Subcutaneous adipose tissue (tissue), 4 donors: ENCODE data around the gene PRR4. TPM values are rescaled to one million over a fixed set of nuclear protein-coding genes. Genes with fewer than 3 reads are reported as not detected.

Experiments used
- CTCF ChIP-seq: fragments of 450-650 bp; IDR thresholded peaks from one replicate; pipeline ENCODE4 v1.5.1; 2016; ENCODE audit warnings: low read depth, mild to moderate bottlenecking, control low read depth, antibody characterized with exemption, moderate library complexity
- small RNA-seq: library from RNA; depleted of rRNA; stranded (forward); fragments of <200 nt; gene quantifications from one replicate; pipeline ENCODE3, GENCODE V24; 2016
- total RNA-seq, 4 donors: library from RNA; depleted of rRNA; stranded (reverse); fragments of >200 nt; gene quantifications; one replicate each; pipeline ENCODE4 v1.1.0, GENCODE V29; 2016

Gene PRR4
- total RNA-seq, 4 donors from 2014 or later = 2.4 to 6.5 (median 3.8) TPM; not detected in 1

- TF ChIP-seq CTCF = no peak
These were observed 46.7 kb downstream of the PRR4 start, which contains the start of gene TAS2R7 for GRCh38 chr12:10802587-10802986. TAS2R7 (minus strand) TSS chr12:10802627; CDS start chr12:10802570, 57 bp downstream.

- TF ChIP-seq CTCF = no peak
These were observed 47.5 kb downstream of the PRR4 start for GRCh38 chr12:10801741-10802140.

Small RNAs within 50 kb of the gene (small RNA-seq; reads per million reads assigned to genes)
- gene PRR4 = not detected

Other genes with a start within 250 kb of the PRR4 start
- 10 to 100 TPM; 11.7 to 24.7 (median 14.4) TPM for gene MAGOHB, start 235.9 kb downstream of the PRR4 start, total RNA-seq
- under 1 TPM in 2 of 4 donors, not detected in 2; 0.22 to 0.34 TPM for gene STYK1, start 175.4 kb downstream of the PRR4 start, total RNA-seq
- gene YBX3, start 126.2 kb downstream of the PRR4 start, total RNA-seq = 100 to 1,000 TPM; 230 to 374 (median 244) TPM
- gene TAS2R7, start 46.8 kb downstream of the PRR4 start, total RNA-seq = not detected
- not detected for gene TAS2R8, start 42.2 kb downstream of the PRR4 start, total RNA-seq
- gene TAS2R9, start 39.3 kb downstream of the PRR4 start, total RNA-seq = not detected
- 1 to 10 TPM in 3 of 4 donors, not detected in 1; 1.1 to 2.4 (median 2.3) TPM for gene TAS2R10, start 23.1 kb downstream of the PRR4 start, total RNA-seq
- gene PRH1, start 34.8 kb upstream of the PRR4 start, total RNA-seq = 10 to 100 TPM; 17.5 to 39.8 (median 34.3) TPM
- gene TAS2R13, start 60.1 kb upstream of the PRR4 start, total RNA-seq = 1 to 10 TPM; 1.8 to 5.5 (median 3.9) TPM
- not detected for gene PRH2, start 79.8 kb upstream of the PRR4 start, total RNA-seq
- 1 to 10 TPM; 4.1 to 5.8 (median 4.1) TPM for gene TAS2R14, start 89.8 kb upstream of the PRR4 start, total RNA-seq
- 1 to 10 TPM; 3.4 to 4.6 (median 3.9) TPM for gene TAS2R50, start 137.4 kb upstream of the PRR4 start, total RNA-seq
- 1 to 10 TPM; 3.0 to 6.2 (median 5.0) TPM for gene TAS2R20, start 148.8 kb upstream of the PRR4 start, total RNA-seq
- 1 to 10 TPM; 5.7 to 8.8 (median 6.2) TPM for gene TAS2R19, start 173.1 kb upstream of the PRR4 start, total RNA-seq
- 1 to 10 TPM; 3.4 to 7.6 (median 6.0) TPM for gene TAS2R31, start 181.9 kb upstream of the PRR4 start, total RNA-seq
- 1 to 10 TPM; 1.9 to 4.5 (median 2.4) TPM for gene TAS2R46, start 212.8 kb upstream of the PRR4 start, total RNA-seq
- gene TAS2R43, start 242.8 kb upstream of the PRR4 start, total RNA-seq = 1 to 10 TPM; 1.7 to 5.5 (median 3.6) TPM